ENCODE measurements around the gene ALG5. TPM values are rescaled to one million over a fixed set of nuclear protein-coding genes. Genes with fewer than 3 reads are reported as not detected.

The ALG5 gene
- total RNA-seq, 2 donors from 2014 or later = 21.8 to 21.9 TPM

DNA sequence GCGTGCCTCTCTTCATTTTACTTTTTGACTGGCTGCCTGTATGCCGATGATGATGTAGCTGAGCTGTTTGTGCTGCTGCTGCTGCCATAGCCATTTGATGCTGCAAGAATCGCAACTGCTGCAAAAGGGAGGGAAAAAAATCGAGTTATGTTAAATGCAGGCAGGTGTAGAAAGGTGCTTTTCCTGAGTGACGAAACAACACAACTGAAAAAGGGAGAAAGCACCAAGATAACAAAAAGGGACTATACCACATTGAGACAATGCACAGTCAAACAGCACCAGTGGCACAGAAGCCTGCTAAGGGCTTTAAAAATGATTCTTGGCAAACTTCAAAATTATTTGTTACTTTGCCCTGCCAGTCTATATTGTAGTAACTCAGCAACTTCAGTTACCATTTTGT is 10.6 kb upstream of the ALG5 start:
- Histone ChIP-seq H3K9ac (ENCODE audit: extremely low read depth, low read length, poor library complexity, severe bottlenecking) (no peak overlapping the region), H3K36me3 (ENCODE audit: control insufficient read depth, insufficient read depth, low read length) (peaks cover 100% of the 10 kb centered on the region), H3K4me1 (ENCODE audit: control insufficient read depth, insufficient read depth, low read length) (no peaks in the 10 kb centered on the region), H3K27ac (ENCODE audit: low read depth, low read length) (no peak overlapping the region), H3K4me3 (ENCODE audit: low read length) (no peak overlapping the region), H3K9me3 (ENCODE audit: control insufficient read depth, low read length) (no peaks in the 10 kb centered on the region), H3K27me3 (ENCODE audit: control insufficient read depth, insufficient read depth, low read length, poor library complexity, severe bottlenecking) (no peaks in the 10 kb centered on the region)
- H3K4me3 Mint-ChIP-seq = no peak overlapping the region
- peaks cover 66% of the 10 kb centered on the region for H3K36me3 Mint-ChIP-seq (ENCODE audit: low read depth)
- no peak for TF ChIP-seq CTCF (conservative IDR thresholded peaks at IDR 0.05)
- H3K4me1 Mint-ChIP-seq = no peaks in the 10 kb centered on the region
- H3K27me3 Mint-ChIP-seq (ENCODE audit: insufficient read depth) = no peaks in the 10 kb centered on the region
- WGBS, 2 experiments (ENCODE audit: insufficient coverage in 1 of 2, insufficient read length in 1 of 2) = 92 to 100% methylated on average over 1 to 5 of the region's 5 CpGs
- H3K27ac Mint-ChIP-seq = peak overlapping the region; percentile 81
- no peak for DNase-seq
- H3K9me3 Mint-ChIP-seq = no peaks in the 10 kb centered on the region

- Mint-ChIP-seq H3K27me3 (ENCODE audit: insufficient read depth) (no peaks in the 10 kb centered on the region), H3K4me3 (peak overlapping the region; percentile 92), H3K4me1 (peaks cover 13% of the 10 kb centered on the region), H3K9me3 (no peaks in the 10 kb centered on the region), H3K27ac (peak overlapping the region; percentile 98), H3K36me3 (ENCODE audit: low read depth) (peaks cover 34% of the 10 kb centered on the region)
- H3K9ac ChIP-seq (ENCODE audit: extremely low read depth, low read length, poor library complexity, severe bottlenecking) = peak overlapping the region; percentile 96
- H3K36me3 ChIP-seq (ENCODE audit: control insufficient read depth, insufficient read depth, low read length) = peaks cover 46% of the 10 kb centered on the region
- no peak overlapping the region for H3K27ac ChIP-seq (ENCODE audit: low read depth, low read length)
- TF ChIP-seq CTCF (conservative IDR thresholded peaks at IDR 0.05) = no peak
- H3K9me3 ChIP-seq (ENCODE audit: control insufficient read depth, low read length) = no peaks in the 10 kb centered on the region
- no peaks in the 10 kb centered on the region for H3K27me3 ChIP-seq (ENCODE audit: control insufficient read depth, insufficient read depth, low read length, poor library complexity, severe bottlenecking)
- no peak for DNase-seq
- 75 to 83% methylated on average over 2 to 3 of the region's 3 CpGs for WGBS, 2 experiments (ENCODE audit: insufficient coverage in 1 of 2, insufficient read length in 1 of 2)
- H3K4me3 ChIP-seq (ENCODE audit: low read length) = peak overlapping the region; percentile 92
- peaks cover 3% of the 10 kb centered on the region for H3K4me1 ChIP-seq (ENCODE audit: control insufficient read depth, insufficient read depth, low read length)
These were observed 2.7 kb upstream of the ALG5 start for GRCh38 chr13:37001921-37002250.

- no peak for TF ChIP-seq CTCF (conservative IDR thresholded peaks at IDR 0.05)
- H3K4me1 Mint-ChIP-seq = peaks cover 13% of the 10 kb centered on the region
- H3K27ac ChIP-seq (ENCODE audit: low read depth, low read length) = peak overlapping the region; percentile 76
- no peaks in the 10 kb centered on the region for H3K27me3 ChIP-seq (ENCODE audit: control insufficient read depth, insufficient read depth, low read length, poor library complexity, severe bottlenecking)
- H3K36me3 Mint-ChIP-seq (ENCODE audit: low read depth) = peaks cover 14% of the 10 kb centered on the region
- H3K4me3 ChIP-seq (ENCODE audit: low read length) = peak overlapping the region; percentile 92
- peaks cover 34% of the 10 kb centered on the region for H3K36me3 ChIP-seq (ENCODE audit: control insufficient read depth, insufficient read depth, low read length)
- H3K9ac ChIP-seq (ENCODE audit: extremely low read depth, low read length, poor library complexity, severe bottlenecking) = peak overlapping the region; percentile 86
- peak overlapping the region; percentile 92 for H3K27ac Mint-ChIP-seq
- H3K4me1 ChIP-seq (ENCODE audit: control insufficient read depth, insufficient read depth, low read length) = peaks cover 3% of the 10 kb centered on the region
- peak overlapping the region; percentile 92 for H3K4me3 Mint-ChIP-seq
- H3K27me3 Mint-ChIP-seq (ENCODE audit: insufficient read depth) = no peaks in the 10 kb centered on the region
- H3K9me3 ChIP-seq (ENCODE audit: control insufficient read depth, low read length) = no peaks in the 10 kb centered on the region
- WGBS, 2 experiments (ENCODE audit: insufficient coverage in 1 of 2, insufficient read length in 1 of 2) = 0 to 1% methylated on average over 8 to 21 of the region's 21 CpGs
- DNase-seq = peak; percentile 69
- no peaks in the 10 kb centered on the region for H3K9me3 Mint-ChIP-seq
These were observed 507 bp downstream of the ALG5 start for GRCh38 chr13:36998624-36999041.

All from endodermal cell (in vitro differentiated cells).